ENCODE data around the gene PKP4.

PKP4 gene

GRCh38 chr2:158651358-158652057 is 194.8 kb downstream of the PKP4 start:
- no peak for DNase-seq (ENCODE audit: low spot score)

GRCh38 chr2:158655628-158656027 is 198.9 kb downstream of the PKP4 start:
- DNase-seq (ENCODE audit: low spot score): no peak

GRCh38 chr2:158656492-158657229 is 199.9 kb downstream of the PKP4 start:
- no peak for DNase-seq (ENCODE audit: low spot score)

- no peak for DNase-seq (ENCODE audit: low spot score)
These were observed 201.6 kb downstream of the PKP4 start for GRCh38 chr2:158658396-158658795.

- no peak for DNase-seq (ENCODE audit: low spot score)
These were observed 202.7 kb downstream of the PKP4 start for GRCh38 chr2:158659483-158659882.

GRCh38 chr2:158661231-158661630 is 204.5 kb downstream of the PKP4 start:
- no peak for DNase-seq (ENCODE audit: low spot score)

GRCh38 chr2:158662421-158662820 is 205.7 kb downstream of the PKP4 start:
- no peak for DNase-seq (ENCODE audit: low spot score)

- no peak for DNase-seq (ENCODE audit: low spot score)
These were observed 207.0 kb downstream of the PKP4 start for GRCh38 chr2:158663796-158664195.

GRCh38 chr2:158664987-158665386 is 208.2 kb downstream of the PKP4 start:
- no peak for DNase-seq (ENCODE audit: low spot score)

GRCh38 chr2:158665536-158666302 is 209.0 kb downstream of the PKP4 start:
- no peak for DNase-seq (ENCODE audit: low spot score)

- no peak for DNase-seq (ENCODE audit: low spot score)
These were observed 210.2 kb downstream of the PKP4 start for GRCh38 chr2:158666969-158667368.

GRCh38 chr2:158667586-158667985 is 210.8 kb downstream of the PKP4 start:
- no peak for DNase-seq (ENCODE audit: low spot score)

GRCh38 chr2:158668001-158668765 is 211.4 kb downstream of the PKP4 start:
- peak; percentile 29 for DNase-seq (ENCODE audit: low spot score)

- DNase-seq (ENCODE audit: low spot score): no peak
These were observed 213.5 kb downstream of the PKP4 start for GRCh38 chr2:158670292-158670691.

GRCh38 chr2:158671360-158672245 is 214.9 kb downstream of the PKP4 start:
- peak; percentile 16 for DNase-seq (ENCODE audit: low spot score)

- no peak for DNase-seq (ENCODE audit: low spot score)
These were observed 219.5 kb downstream of the PKP4 start for GRCh38 chr2:158676295-158676694.

- DNase-seq (ENCODE audit: low spot score): peak; percentile 30
These were observed 219.9 kb downstream of the PKP4 start for GRCh38 chr2:158676696-158677095.

GRCh38 chr2:158677542-158677941 is 220.8 kb downstream of the PKP4 start:
- DNase-seq (ENCODE audit: low spot score): no peak

- DNase-seq (ENCODE audit: low spot score): no peak
These were observed 225.1 kb downstream of the PKP4 start for GRCh38 chr2:158681816-158682215.

- no peak for DNase-seq (ENCODE audit: low spot score)
These were observed 228.9 kb downstream of the PKP4 start for GRCh38 chr2:158685646-158686045.

- peak; percentile 88 for DNase-seq (ENCODE audit: low spot score)
These were observed 229.5 kb downstream of the PKP4 start for GRCh38 chr2:158686210-158686691.

All from globus pallidus (tissue), 1 donor.